Keratinocyte (primary cell): ENCODE data around the gene ARHGEF3.

Source experiments
- CTCF ChIP-seq, 3 experiments: IDR thresholded peaks in 1 of 3; conservative IDR thresholded peaks in 1 of 3; optimal IDR thresholded peaks in 1 of 3; 2 replicates in 2 of 3; 3 replicates in 1 of 3; pipeline versions ENCODE3 to v1.5.1; 2011; ENCODE audit warnings: low read length in 3 of 3, mild to moderate bottlenecking in 3 of 3, moderate library complexity in 2 of 3, control low read depth in 1 of 3, inconsistent platforms in 1 of 3; ENCODE audit not compliant: insufficient read depth in 2 of 3; ENCODE audit errors: extremely low read depth in 1 of 3
- EZH2 ChIP-seq: IDR thresholded peaks from one replicate; pipeline ENCODE4 v1.6.1; 2012; ENCODE audit warnings: inconsistent platforms, mild to moderate bottlenecking, low read length, moderate library complexity

DNA sequence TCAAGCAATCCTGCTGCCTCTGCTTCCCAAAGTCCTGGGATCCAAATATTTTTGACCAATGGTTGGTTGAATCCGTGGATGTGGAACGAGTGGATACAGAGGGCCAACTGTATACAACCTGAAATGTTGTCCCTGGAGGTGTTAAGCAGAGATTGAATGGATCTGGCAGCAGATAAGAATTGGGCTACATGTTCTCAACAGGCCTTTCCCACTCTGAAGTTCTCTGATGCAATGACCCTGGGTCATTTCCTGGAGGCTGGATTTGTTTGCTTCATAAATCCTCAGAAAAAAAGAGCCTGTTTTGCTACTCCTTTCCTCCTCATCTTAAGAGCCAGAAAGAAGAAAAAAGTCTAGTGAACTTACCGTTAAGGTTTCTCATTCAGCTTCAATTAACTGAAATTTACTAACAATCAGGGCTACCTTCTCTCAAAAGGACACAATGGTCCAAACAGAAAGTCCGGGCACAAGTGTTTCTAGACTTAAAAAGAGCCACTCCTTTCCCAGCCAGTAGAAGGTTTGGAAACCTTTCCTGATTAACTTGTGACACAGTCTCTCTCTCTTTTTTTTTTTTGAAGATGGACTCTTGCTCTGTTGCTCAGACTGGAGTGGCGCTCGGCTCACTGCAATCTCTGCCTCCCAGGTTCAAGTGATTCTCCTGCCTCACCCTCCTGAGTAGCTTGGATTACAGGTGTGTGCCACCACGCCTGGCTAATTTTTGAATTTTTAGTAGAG is 6.5 kb downstream of the ARHGEF3 start:
- TF ChIP-seq CTCF (optimal IDR thresholded peaks at IDR 0.05 in 1 of 3, IDR thresholded peaks at IDR 0.05 in 1 of 3, conservative IDR thresholded peaks at IDR 0.05 in 1 of 3; ENCODE audit: extremely low read depth in 1 of 3, insufficient read depth in 2 of 3, low read length in 3 of 3) (no peak), EZH2 (no peak)
